GM21367 (cell line): ENCODE data around the gene SEZ6.

Source experiments
- ATAC-seq: cut with Tn5 transposase; IDR thresholded peaks from one replicate; pipeline ENCODE4 v1.9.1; 2021; ENCODE audit not compliant: unreplicated experiment

Gene SEZ6

GRCh38 chr17:28977659-28978355, 28.0 kb downstream of the SEZ6 start:
- no peak for ATAC-seq

- ATAC-seq = no peak
Measured at GRCh38 chr17:28975646-28976045, 30.2 kb downstream of the SEZ6 start.

DNA sequence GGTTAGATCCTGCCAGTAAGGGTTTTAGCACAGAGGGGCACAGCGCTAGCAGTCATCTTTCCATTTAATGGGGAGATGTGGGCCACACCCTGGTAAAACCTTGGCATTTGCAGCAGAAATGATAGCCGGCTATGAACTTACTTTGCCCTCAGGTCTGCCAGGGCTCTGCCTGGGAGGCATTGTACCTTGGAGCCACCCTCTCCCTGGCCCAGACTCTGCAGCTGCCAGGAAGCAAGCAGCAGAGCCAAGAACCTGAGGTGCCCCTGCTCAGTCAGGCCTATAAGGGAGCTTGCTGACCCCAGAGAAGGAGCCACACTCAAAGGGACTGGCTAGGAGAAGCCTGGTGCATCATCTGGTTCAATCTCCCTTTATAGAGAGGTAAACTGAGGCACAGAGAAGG, 30.8 kb downstream of the SEZ6 start:
- ATAC-seq = no peak

DNA sequence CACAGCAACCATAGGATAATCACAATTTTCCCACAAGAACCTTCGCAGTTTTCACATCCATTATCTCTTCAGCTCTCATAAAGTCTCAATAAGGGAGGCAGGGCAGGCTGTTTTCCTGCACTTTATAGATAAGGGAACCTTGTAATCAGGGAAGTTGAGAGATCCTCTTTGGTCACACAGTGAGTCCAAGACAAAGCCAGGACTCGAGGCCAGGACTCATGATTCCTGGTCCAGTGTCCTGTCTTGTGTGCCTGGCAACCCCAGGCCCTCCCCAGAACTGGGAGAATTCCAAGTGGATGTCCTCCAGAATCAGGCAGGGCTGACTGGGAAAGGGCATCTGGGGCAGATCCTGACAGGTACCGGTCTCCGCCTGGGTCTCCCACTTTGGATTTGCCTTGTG, 31.4 kb downstream of the SEZ6 start:
- no peak for ATAC-seq

GRCh38 chr17:28973425-28973824, 32.4 kb downstream of the SEZ6 start:
- ATAC-seq = no peak

- ATAC-seq = no peak
Measured at GRCh38 chr17:28972437-28972836, 33.4 kb downstream of the SEZ6 start.

- no peak for ATAC-seq
Measured at GRCh38 chr17:28970879-28971278, 35.0 kb downstream of the SEZ6 start.

GRCh38 chr17:28969706-28970393, 36.0 kb downstream of the SEZ6 start:
- no peak for ATAC-seq

- no peak for ATAC-seq
Measured at GRCh38 chr17:28968914-28969295, 36.9 kb downstream of the SEZ6 start.

- ATAC-seq = no peak
Measured at GRCh38 chr17:28968231-28968913, 37.5 kb downstream of the SEZ6 start.

DNA sequence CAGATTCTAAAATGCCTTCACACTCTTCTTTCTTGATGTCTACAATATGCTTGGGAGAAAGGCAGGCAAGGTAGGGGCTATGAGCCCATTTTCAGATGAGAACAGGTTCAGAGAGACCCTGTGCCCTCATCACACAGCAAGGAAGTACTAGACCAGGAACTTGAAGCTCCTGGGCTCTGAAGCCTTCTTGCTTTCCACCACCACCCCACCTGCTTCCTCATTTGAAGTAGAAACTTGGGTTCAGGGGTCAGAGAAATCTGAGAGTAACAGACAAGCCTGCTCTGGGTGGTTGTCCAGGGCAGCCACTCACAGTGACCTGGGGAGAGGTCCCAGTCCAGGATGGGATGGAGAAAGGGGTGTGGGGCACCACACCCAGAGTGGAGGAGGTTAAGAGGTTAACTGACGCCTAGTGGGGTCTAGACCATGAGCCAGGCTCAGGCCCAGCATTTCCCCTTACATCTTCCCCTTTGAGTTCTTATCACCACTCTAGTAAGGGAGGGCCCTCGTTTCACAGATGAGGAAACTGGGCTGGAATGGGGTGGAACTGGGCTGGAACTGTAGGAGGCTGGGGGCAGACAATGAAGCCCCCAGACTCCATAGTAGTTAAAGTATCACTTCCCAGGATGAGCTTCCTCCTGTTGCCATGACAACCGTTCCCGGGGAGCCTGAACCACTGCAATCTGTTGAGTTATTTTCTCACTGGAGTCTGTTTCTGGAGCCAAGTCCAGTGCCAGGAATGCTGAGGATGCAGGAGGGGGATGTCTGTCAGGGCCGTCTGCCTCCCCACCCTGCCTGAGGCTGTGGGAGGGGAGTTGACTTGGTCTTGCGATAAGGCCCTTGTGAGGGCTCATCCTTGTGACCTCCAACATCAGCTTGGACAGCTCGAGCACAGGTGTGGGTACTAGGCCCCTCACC, 38.4 kb downstream of the SEZ6 start:
- no peak for ATAC-seq

- ATAC-seq = no peak
Measured at GRCh38 chr17:28963841-28964240, 42.0 kb downstream of the SEZ6 start.

DNA sequence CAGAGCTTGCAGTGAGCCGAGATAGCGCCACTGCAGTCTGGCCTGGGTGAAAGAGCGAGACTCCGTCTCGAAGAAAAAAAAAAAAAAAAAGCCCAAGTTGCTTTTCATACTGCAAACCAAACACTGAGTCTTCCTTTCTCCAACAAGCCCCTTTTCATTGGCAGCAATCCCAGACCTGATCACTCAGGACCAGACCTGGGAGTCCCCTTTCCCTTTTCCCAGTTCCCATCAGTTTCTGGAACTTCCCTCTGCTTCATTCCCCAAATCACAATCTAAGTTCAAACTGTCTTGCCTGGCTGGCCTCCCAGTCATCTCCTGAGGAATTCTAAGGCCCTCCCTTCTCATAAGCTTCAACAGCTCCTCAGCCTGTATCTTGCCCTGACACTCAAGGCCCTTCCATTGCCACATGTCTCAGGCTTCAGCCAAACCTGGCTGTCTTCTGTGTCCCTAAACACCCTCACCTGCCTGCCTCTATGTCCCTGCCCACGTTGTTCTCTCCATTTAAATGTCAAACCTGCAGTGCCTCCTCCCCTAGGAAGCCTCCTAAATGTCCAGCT, 42.7 kb downstream of the SEZ6 start:
- ATAC-seq = no peak

GRCh38 chr17:28961391-28961790, 44.4 kb downstream of the SEZ6 start:
- ATAC-seq = no peak

GRCh38 chr17:28960256-28961061, 45.4 kb downstream of the SEZ6 start:
- ATAC-seq = no peak

GRCh38 chr17:28959471-28959871, 46.4 kb downstream of the SEZ6 start:
- ATAC-seq = no peak

DNA sequence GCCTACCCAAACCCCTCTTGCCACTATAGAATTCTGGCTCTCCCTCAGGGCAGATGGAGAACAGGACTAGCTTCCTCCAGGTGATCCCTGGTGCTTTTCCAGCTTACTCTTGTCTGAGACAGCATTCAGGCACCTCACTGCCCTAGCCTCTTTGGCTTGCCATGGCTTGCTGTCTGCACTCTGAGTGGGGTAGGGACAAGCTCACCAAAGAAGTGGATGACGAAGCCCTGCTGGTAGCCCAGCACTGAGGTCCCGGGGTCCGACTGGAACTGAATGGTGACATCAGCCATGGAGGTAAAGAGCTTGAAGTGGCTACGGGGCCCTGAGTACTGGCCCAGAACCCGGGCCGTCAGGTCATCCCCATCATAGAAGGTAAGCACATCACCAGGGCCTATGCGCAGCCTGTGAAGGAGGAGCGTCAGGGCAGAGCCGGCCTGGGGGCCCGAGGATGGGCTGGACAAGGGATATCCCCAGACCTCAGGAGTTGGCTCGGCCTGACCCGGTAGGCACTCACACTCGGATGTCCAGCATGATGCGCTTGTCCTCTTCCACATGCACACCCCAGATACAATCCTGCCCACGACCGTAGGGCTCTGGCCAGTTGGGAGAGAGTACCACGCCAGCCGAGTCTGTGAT, 46.9 kb downstream of the SEZ6 start:
- no peak for ATAC-seq

DNA sequence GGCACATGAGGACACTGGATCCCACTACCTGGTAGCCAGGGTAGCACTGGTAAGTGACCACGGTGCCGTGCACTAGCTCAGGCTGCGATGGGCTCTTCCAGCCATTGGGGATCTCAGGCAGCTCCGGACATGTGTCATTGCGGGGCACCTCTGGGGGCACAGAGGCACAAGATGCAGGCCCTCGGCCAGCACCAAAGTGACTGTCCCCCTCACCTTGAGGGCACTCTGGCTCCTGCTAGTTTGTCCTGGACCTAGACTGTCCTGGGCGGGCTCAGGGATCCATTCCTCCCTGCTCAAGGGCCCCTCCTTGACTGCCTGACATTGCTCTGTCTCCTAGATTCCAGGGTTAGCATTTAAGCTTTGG, 47.9 kb downstream of the SEZ6 start:
- ATAC-seq = no peak

- no peak for ATAC-seq
Measured at GRCh38 chr17:28957277-28957991, 48.4 kb downstream of the SEZ6 start.
